ENCODE results near the gene INSR.

The INSR gene

DNA sequence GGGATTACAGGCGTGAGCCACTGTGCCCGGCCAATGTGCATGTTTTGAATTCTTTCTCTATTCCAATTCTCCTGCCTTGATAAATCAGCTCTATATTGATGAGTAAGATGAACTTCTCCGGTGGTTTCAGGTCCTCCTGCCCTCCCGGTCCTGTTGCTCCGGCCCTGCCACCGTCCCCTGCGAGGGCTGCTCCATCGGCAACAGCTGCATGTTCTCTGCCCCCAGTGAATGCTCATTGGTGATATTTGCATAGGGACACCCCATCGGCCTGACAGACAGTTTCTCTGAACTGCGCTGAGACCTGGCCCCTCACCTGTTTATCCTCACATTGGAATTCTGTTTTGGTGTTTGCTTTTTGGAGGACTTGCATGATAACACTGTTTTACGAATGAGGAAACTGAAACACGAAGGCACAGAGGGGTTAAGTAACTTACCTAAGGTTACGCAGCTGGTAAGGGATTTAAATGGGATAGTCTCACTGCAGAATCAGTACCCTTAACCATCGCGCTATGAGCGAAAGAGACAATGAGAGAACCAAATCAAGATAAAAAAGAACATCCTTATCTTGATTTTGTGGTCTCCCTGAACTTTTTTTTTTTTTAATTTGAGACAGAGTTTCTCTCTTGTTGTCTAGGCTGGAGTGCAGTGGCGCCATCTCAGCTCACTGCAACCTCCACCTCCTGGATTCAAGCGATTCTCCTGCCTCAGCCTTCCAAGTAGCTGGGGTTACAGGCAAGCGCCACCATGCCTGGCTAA is 192.5 kb downstream of the INSR start:
- Mint-ChIP-seq H3K4me1 (peaks cover 25% of the 10 kb centered on the region), H3K27me3 (no peaks in the 10 kb centered on the region), H3K4me3 (peak overlapping the region; percentile 39), H3K27ac (no peak overlapping the region), H3K36me3 (peaks cover 8% of the 10 kb centered on the region), H3K9me3 (peaks cover 11% of the 10 kb centered on the region)

DNA sequence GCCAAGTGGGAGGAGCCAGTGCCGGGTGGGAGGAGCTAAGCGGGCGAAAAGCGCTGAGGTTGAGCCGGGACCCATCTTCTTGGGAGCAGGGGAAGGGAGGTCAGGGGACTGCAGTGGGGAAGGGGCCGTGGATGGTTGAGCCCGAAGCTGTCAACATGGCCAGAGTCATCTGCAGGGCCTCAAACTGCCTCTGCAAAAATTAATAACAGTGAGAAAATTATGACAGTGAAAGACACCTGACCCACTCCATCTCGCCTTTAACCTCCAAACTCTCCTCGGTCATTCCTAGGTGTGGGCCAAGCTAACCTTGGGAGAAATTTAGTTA is 194.7 kb downstream of the INSR start:
- peak overlapping the region; percentile 94 for H3K27ac Mint-ChIP-seq

DNA sequence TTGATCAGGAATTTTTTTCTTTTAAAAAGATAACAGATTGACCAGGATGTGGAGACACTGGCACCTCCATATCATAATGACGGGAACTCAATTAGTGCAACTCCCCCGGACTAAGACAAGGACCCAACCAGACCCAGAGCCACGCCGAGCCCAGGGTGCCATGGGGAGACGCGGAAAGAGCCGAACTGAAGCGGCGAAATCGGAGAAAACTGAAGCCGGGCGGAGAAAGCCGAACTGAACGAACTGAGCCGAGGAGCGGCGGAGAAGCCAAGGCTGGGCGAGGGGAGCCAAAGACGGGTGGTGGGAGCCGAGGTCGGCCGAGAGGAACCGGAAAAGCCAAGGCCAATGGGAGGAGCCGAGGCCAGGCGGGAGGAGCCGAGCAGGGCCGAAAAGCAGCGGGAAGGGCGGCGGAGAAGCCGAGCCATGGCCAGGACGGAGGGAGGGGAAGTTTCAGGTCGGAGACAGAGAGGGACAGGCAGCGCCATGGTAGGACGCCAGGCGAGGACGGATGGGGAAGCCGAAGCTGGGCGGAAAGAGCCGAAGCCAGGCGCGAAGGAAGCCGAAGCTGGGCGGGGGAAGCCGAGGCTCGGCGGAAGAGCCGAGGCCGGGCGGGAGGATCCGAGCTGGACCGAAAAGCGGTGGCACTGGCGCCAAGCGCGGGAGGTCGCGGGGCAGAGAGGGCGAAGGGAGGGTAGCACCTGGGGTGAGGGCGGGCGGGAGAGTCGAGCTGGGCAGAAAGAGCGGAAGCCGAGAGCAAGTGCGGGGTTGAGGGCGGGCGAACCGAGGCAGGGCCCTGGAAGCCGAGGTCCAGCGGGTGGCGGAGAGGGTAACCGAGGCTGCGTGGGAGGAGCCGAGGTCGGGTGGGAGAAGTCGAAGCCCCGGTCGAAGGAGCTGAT is 195.3 kb downstream of the INSR start:
- Mint-ChIP-seq H3K27me3 (no peaks in the 10 kb centered on the region), H3K36me3 (peaks cover 18% of the 10 kb centered on the region), H3K4me1 (peaks cover 25% of the 10 kb centered on the region), H3K27ac (peak overlapping the region; percentile 94), H3K4me3 (peak overlapping the region; percentile 91), H3K9me3 (peaks cover 20% of the 10 kb centered on the region)

More for the DNA sequence above, 194.7 kb downstream of the INSR start:
- H3K36me3 Mint-ChIP-seq = peaks cover 18% of the 10 kb centered on the region
- peaks cover 25% of the 10 kb centered on the region for H3K4me1 Mint-ChIP-seq
- H3K9me3 Mint-ChIP-seq = peaks cover 20% of the 10 kb centered on the region
- peak overlapping the region; percentile 91 for H3K4me3 Mint-ChIP-seq
- no peaks in the 10 kb centered on the region for H3K27me3 Mint-ChIP-seq

DNA sequence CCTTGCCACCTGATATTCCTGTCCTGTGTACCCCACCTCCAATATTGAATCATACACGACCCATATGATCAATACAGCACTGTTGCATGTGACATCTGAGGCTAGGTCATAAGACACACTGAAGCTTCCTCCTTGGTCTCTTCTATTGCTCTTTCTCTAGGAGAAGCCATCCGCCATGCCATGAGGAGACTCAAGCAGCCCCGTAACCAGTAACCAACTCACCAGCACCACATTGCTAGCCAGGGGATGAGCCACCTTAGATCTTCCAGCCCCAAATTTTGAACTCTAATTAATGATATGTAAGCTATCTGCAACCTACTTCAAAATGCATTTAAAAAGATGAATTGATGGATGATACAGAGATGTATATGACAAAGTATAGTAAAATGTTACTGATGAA is 196.1 kb downstream of the INSR start:
- Mint-ChIP-seq H3K36me3 (peaks cover 18% of the 10 kb centered on the region), H3K4me3 (peak overlapping the region; percentile 91), H3K9me3 (peaks cover 20% of the 10 kb centered on the region), H3K27ac (peak overlapping the region; percentile 94), H3K27me3 (no peaks in the 10 kb centered on the region), H3K4me1 (peaks cover 25% of the 10 kb centered on the region)

DNA sequence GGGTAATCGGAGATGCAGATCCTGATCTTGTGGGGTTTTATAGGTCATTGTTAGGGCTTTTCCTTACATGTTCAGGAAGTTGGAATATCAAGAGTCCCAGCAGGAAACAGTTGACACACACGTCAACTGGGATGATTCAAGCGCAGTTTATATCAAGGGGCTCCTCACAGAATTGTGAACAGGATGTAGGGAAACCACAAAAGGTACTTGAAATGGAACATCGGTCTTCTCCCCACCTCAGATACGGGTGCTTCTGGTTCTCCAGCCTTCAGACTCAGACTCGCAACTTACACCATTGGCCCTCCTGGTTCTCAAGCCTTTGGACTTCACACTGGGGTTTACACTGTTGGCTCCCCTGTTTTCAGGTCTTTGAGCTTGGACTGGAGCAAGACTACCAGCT is 205.2 kb downstream of the INSR start:
- Mint-ChIP-seq H3K4me3 (no peak overlapping the region), H3K9me3 (peaks cover 6% of the 10 kb centered on the region), H3K27ac (no peak overlapping the region), H3K27me3 (no peaks in the 10 kb centered on the region), H3K36me3 (peaks cover 20% of the 10 kb centered on the region), H3K4me1 (peaks cover 11% of the 10 kb centered on the region)

DNA sequence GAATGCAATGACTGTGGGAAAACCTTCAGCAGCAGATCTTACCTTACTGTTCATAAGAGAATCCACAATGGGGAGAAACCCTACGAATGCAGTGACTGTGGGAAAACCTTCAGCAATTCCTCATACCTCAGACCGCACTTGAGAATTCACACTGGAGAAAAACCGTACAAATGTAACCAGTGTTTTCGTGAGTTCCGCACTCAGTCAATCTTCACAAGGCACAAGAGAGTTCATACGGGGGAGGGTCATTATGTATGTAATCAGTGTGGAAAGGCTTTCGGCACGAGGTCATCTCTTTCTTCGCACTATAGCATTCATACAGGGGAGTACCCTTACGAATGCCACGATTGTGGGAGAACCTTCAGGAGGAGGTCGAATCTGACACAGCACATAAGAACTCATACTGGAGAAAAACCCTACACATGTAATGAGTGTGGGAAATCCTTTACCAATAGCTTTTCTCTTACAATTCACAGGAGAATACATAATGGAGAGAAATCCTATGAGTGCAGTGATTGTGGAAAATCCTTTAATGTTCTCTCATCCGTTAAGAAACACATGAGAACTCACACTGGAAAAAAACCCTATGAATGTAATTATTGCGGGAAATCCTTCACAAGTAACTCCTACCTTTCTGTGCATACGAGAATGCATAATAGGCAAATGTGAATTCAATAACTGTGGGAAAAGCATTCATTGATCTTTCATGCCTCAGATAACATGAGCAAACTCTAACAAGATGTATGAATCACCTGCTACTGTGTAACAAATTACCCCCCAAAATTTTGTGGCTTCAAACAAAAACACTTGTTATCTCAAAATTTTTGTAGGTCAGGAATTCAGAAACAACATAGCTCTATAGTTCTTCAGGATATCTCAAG is 210.9 kb downstream of the INSR start:
- peaks cover 3% of the 10 kb centered on the region for H3K4me1 Mint-ChIP-seq
- H3K27ac Mint-ChIP-seq = peak overlapping the region; percentile 74
- H3K36me3 Mint-ChIP-seq = peaks cover 59% of the 10 kb centered on the region
- peaks cover 19% of the 10 kb centered on the region for H3K9me3 Mint-ChIP-seq
- H3K27me3 Mint-ChIP-seq = no peaks in the 10 kb centered on the region
- no peak overlapping the region for H3K4me3 Mint-ChIP-seq

DNA sequence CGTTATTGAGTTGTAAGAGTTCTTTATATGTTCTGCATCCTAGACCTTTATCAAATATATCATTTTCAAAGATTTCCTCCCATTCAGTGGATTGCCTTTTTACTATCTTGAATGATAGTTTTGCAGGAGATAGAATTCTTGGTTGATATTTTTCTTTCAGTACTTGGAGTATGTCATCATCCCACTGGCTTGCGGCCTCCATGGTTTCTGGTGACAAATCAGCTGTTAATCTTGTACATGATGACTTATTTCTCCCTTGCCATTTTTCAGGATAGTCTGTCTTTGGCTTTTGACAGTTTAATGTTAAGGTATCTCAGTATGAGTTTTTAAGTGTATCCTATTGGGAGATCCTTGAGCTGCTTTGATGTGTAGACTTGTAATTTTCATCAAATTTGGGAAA is 216.2 kb downstream of the INSR start:
- Mint-ChIP-seq H3K27ac (no peak overlapping the region), H3K27me3 (no peaks in the 10 kb centered on the region), H3K36me3 (peaks cover 69% of the 10 kb centered on the region), H3K4me1 (peaks cover 4% of the 10 kb centered on the region), H3K9me3 (peaks cover 16% of the 10 kb centered on the region), H3K4me3 (peak overlapping the region; percentile 11)

DNA sequence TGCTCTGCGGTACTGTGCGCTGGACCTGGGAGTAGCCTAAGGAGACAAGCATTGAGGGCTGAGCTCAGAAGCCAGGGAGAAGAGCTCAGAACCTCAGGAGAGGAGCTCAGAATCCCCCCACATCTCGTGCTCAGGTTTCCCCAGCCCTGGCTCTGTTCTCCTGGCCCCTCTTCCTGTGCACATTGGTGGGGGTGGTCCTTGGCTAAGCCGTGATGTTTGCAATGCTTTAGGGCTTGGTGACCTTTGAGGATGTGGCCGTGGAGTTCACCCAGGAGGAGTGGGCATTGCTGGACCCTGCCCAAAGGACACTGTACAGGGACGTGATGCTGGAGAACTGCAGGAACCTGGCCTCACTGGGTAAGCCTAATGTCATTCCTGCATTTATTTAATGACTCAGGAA is 218.1 kb downstream of the INSR start:
- Mint-ChIP-seq H3K36me3 (peaks cover 65% of the 10 kb centered on the region), H3K4me3 (no peak overlapping the region), H3K27me3 (no peaks in the 10 kb centered on the region), H3K9me3 (peaks cover 14% of the 10 kb centered on the region), H3K4me1 (peaks cover 13% of the 10 kb centered on the region), H3K27ac (no peak overlapping the region)

DNA sequence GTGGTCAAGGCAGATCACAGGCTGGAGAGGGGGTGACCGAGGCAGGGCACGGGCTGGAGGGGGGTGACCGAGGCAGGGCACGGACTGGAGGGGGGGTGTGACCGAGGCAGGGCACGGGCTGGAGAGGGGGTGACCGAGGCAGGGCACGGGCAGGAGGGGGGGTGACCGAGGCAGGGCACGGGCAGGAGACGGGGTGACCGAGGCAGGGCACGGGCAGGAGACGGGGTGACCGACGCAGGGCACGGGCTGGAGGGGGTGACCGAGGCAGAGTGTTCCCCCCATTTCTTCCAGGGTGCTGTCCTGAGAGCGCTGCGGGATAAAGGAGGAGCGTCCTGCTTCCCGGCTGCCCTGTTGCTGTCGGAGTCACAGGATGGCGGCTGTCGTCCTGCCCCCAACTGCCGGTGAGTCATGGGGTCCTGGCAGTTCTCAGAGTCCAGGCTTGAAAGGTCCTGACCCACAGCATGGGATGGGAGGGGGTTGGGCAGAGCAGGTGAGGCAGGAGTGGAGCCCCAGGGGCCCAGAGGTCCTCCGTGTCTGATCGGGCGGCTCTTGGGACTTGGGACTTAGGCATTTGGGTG is 219.4 kb downstream of the INSR start:
- Mint-ChIP-seq H3K36me3 (peaks cover 60% of the 10 kb centered on the region), H3K4me3 (no peak overlapping the region), H3K4me1 (peaks cover 18% of the 10 kb centered on the region), H3K27ac (no peak overlapping the region), H3K9me3 (peaks cover 14% of the 10 kb centered on the region), H3K27me3 (no peaks in the 10 kb centered on the region)

DNA sequence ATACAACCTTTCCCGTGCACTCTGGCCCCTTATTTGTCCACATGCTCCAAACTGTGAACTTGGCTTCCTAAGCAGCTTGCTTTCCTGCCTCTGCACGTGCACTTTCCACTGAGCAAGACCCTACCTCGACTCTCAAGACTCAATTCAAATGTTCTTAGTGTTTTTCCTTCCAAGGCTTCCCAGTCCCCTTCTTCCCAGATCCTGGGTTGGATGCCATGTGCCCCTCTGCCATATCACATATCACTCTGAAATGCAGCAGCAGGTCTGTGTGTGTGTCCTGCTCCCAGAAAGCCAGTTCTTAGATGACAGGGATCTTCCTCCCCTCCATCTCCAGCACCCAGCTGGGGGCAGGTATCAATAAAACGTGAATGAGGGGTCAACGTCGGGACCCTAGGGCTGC is 221.7 kb downstream of the INSR start:
- H3K27me3 Mint-ChIP-seq = no peaks in the 10 kb centered on the region
- peaks cover 40% of the 10 kb centered on the region for H3K36me3 Mint-ChIP-seq
- peaks cover under 1% of the 10 kb centered on the region for H3K9me3 Mint-ChIP-seq
- peak overlapping the region; percentile 47 for H3K27ac Mint-ChIP-seq
- peaks cover 23% of the 10 kb centered on the region for H3K4me1 Mint-ChIP-seq
- peak overlapping the region; percentile 40 for H3K4me3 Mint-ChIP-seq

DNA sequence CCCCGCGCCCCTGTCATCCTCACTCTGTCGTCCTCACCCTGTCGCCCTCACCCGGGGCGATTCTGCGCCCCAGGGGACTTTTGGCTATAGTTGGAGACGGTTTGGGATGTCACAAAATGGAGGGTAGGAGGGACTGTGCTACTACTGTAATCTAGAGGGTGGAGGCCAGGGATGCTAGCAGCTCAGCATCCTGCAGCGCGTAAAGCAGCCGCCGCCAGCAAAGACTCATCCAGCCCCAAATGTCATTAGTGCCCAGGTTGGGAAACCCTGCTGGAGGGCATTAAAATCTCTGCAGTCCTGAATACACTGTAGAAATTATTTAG is 224.3 kb downstream of the INSR start:
- peak overlapping the region; percentile 98 for H3K4me3 Mint-ChIP-seq
- no peaks in the 10 kb centered on the region for H3K27me3 Mint-ChIP-seq
- peak overlapping the region; percentile 98 for H3K27ac Mint-ChIP-seq
- H3K4me1 Mint-ChIP-seq = peaks cover 23% of the 10 kb centered on the region
- no peaks in the 10 kb centered on the region for H3K9me3 Mint-ChIP-seq
- H3K36me3 Mint-ChIP-seq = peaks cover 19% of the 10 kb centered on the region

DNA sequence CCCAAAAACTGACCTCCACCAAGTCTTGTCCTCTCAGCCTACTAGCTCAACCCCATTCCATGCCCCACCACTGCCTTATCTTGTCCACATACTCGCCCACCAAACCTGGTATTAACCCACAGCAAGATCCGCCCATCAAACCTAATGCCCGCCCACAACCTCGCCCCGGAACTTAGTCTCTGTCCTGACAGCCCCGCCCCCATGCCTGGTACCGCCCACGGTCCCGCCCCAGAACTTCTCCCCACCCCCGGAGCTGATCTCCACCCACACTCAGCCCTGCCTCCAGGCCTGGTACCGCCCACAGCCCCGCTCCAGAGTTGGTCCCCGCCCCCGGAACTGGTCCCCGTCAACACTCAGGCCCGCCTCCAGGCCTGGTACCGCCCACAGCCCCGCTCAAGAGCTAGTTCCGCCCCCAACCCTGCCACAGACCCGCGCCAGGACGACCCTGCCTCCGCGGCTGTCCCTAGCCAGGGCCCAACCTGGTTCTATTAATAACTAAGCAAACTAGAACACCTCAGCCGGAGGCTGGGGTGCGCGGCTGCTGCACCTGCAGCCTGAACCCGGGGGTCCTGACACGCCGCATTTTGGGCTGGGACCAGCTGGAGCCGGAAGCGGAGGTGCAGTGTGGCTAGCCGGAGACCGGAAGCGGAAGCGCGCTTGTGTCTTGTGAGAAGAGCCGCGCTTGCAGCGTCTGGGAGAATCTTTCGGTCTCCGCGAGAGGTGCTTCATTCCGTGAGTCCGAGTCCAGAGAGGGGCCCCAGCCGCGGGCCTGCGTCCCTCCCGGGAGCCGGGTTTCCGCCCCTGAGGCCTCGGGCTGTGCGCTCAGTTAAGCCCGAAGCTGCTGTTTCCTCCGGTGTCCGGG is 224.9 kb downstream of the INSR start, which contains the start of gene ZNF557:
TSS of gene ZNF557 (plus strand) at position 662 of the 862 bp plus-strand sequence. CDS start 5,372 bp downstream, outside the sequence.
- Mint-ChIP-seq H3K27ac (peak within 1 kb of the TSS; percentile 98), H3K4me3 (peak within 1 kb of the TSS; percentile 98), H3K27me3 (no peaks in the 10 kb centered on the region), H3K9me3 (no peaks in the 10 kb centered on the region), H3K36me3 (peaks cover 16% of the 10 kb centered on the region), H3K4me1 (peaks cover 21% of the 10 kb centered on the region)

DNA sequence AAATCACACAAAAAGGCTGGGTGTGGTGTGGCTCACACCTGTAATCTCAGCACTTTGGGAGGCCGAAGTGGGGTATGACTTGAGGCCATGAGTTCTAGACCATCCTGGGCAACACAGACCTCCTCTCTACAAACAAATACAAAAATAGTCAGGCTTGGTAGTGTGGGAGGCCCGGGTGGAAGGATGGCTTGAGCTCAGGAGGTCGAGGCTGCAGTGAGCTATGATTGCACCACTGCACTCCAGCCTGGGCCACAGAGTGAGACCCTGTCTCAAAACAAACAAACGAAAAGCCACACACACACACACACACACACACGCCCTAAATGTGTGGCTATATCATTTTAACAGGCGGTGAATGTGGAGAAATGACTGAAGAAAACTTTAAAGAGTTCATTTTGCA is 225.6 kb downstream of the INSR start:
- Mint-ChIP-seq H3K36me3 (peaks cover 13% of the 10 kb centered on the region), H3K4me1 (peaks cover 19% of the 10 kb centered on the region), H3K27me3 (no peaks in the 10 kb centered on the region), H3K9me3 (no peaks in the 10 kb centered on the region), H3K27ac (peak overlapping the region; percentile 98), H3K4me3 (peak overlapping the region; percentile 98)

DNA sequence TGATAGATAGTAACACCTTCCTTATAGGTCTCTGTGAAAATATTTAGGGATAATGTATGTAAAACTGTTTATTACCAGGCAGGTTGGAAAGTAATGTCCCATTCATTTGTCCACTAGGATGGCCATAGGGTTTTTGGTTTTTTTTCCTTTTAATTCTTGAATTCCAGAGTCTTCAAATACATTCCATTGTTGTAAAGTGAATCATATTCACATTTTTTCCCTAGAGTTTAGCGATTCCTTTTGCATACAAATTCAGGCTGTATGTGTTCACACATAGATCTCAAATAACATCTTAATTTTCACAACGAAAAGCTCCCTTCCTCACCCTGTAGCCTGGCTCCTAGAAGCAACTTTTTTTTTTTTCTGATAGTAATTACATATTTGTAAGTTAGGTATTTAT is 226.5 kb downstream of the INSR start:
- H3K4me1 Mint-ChIP-seq = peaks cover 19% of the 10 kb centered on the region
- no peaks in the 10 kb centered on the region for H3K27me3 Mint-ChIP-seq
- H3K27ac Mint-ChIP-seq = no peak overlapping the region
- H3K36me3 Mint-ChIP-seq = peaks cover 12% of the 10 kb centered on the region
- H3K9me3 Mint-ChIP-seq = no peaks in the 10 kb centered on the region
- H3K4me3 Mint-ChIP-seq = peak overlapping the region; percentile 7

Measured in activated naive CD4-positive, alpha-beta T cell treated with anti-CD3 and anti-CD28 coated beads, Interleukin-2, amount 50 U/mL, for 24 hours (primary cell).